ENCODE data around the gene OR4N5.

OR4N5 gene

DNA sequence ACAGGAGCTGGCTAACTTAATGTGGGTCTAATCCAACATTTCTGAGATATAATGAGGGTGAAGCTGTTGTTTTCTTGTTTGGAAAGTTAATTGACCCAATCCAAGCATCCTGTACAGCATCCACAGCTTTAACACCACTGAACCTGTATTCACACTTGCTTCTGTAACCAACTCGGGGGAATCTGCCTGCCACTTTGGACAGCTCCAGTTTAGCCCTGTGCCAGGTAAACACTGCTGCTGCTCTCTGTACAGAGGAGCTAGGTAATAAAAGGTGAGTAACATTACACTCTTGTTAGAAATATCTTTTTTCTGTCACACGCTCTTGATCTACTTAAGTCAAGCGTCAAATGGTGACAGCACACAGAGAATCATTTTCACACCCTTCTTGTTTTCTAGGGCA, 52.8 kb downstream of the OR4N5 start:
- no peaks in the 10 kb centered on the region for H3K9me3 ChIP-seq (replicated peaks; ENCODE audit: insufficient read depth, low read length)
- H3K9ac ChIP-seq (ENCODE audit: low read length) = no peak overlapping the region
- no peak overlapping the region for H3K4me2 ChIP-seq (ENCODE audit: low read depth, low read length)
- H4K20me1 ChIP-seq (ENCODE audit: insufficient read depth, low read length) = no peaks in the 10 kb centered on the region
- no peaks in the 10 kb centered on the region for H3K27me3 ChIP-seq (replicated peaks; ENCODE audit: insufficient read depth, low read length)
- H3K4me3 ChIP-seq (ENCODE audit: low read length) = no peak overlapping the region
- H3K27ac ChIP-seq (ENCODE audit: low read length) = no peak overlapping the region
- H3F3A ChIP-seq (ENCODE audit: insufficient read depth, low read length) = no peaks in the 10 kb centered on the region
- TF ChIP-seq EZH2phosphoT487 (IDR thresholded peaks at IDR 0.05; ENCODE audit: low read length) = no peak
- TF ChIP-seq EZH2 (optimal IDR thresholded peaks at IDR 0.05; ENCODE audit: low read depth, low read length) = no peak
- TF ChIP-seq, protein P1, sequence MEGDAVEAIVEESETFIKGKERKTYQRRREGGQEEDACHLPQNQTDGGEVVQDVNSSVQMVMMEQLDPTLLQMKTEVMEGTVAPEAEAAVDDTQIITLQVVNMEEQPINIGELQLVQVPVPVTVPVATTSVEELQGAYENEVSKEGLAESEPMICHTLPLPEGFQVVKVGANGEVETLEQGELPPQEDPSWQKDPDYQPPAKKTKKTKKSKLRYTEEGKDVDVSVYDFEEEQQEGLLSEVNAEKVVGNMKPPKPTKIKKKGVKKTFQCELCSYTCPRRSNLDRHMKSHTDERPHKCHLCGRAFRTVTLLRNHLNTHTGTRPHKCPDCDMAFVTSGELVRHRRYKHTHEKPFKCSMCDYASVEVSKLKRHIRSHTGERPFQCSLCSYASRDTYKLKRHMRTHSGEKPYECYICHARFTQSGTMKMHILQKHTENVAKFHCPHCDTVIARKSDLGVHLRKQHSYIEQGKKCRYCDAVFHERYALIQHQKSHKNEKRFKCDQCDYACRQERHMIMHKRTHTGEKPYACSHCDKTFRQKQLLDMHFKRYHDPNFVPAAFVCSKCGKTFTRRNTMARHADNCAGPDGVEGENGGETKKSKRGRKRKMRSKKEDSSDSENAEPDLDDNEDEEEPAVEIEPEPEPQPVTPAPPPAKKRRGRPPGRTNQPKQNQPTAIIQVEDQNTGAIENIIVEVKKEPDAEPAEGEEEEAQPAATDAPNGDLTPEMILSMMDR (IDR thresholded peaks at IDR 0.05; ENCODE audit: low read length) = no peak
- DNase-seq = no peak
- no peaks in the 10 kb centered on the region for H3K79me2 ChIP-seq (ENCODE audit: low read length)
- H2AFZ ChIP-seq (ENCODE audit: low read length) = no peak overlapping the region
- H3K36me3 ChIP-seq (replicated peaks; ENCODE audit: insufficient read depth, low read length) = no peaks in the 10 kb centered on the region
- no peaks in the 10 kb centered on the region for H3K4me1 ChIP-seq (ENCODE audit: low read length)
- H3K9me2 ChIP-seq (replicated peaks; ENCODE audit: insufficient read depth, low read length) = no peaks in the 10 kb centered on the region

DNA sequence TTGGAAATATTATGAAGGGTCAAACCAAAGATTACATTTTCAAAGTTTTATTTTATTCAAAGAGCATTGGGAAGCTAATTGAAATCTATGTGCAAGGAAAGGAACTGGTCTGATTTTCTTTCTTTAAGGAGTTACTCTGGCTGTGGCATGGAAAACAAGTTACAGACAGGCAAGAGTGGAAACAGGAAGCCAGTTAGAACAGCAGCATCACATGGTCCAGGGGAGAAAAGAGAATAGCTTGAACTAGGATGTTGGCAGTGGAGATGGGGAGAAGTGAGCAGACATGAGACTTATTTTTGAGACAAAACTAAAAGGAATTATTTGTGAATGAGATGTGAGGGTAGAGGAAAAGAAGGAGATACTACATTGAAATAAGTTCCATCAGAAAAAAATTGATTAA, 55.5 kb downstream of the OR4N5 start:
- H3K9me2 ChIP-seq (replicated peaks; ENCODE audit: insufficient read depth, low read length) = no peaks in the 10 kb centered on the region
- no peaks in the 10 kb centered on the region for H3K79me2 ChIP-seq (ENCODE audit: low read length)
- no peak overlapping the region for H3K4me3 ChIP-seq (ENCODE audit: low read length)
- no peak overlapping the region for H3K4me2 ChIP-seq (ENCODE audit: low read depth, low read length)
- H3F3A ChIP-seq (ENCODE audit: insufficient read depth, low read length) = no peaks in the 10 kb centered on the region
- H3K9me3 ChIP-seq (replicated peaks; ENCODE audit: insufficient read depth, low read length) = no peaks in the 10 kb centered on the region
- H3K36me3 ChIP-seq (replicated peaks; ENCODE audit: insufficient read depth, low read length) = no peaks in the 10 kb centered on the region
- no peaks in the 10 kb centered on the region for H3K27me3 ChIP-seq (replicated peaks; ENCODE audit: insufficient read depth, low read length)
- no peak overlapping the region for H3K9ac ChIP-seq (ENCODE audit: low read length)
- TF ChIP-seq, protein P1 (IDR thresholded peaks at IDR 0.05; ENCODE audit: low read length) = no peak
- TF ChIP-seq EZH2phosphoT487 (IDR thresholded peaks at IDR 0.05; ENCODE audit: low read length) = no peak
- no peak for TF ChIP-seq EZH2 (optimal IDR thresholded peaks at IDR 0.05; ENCODE audit: low read depth, low read length)
- no peaks in the 10 kb centered on the region for H3K4me1 ChIP-seq (ENCODE audit: low read length)
- H3K27ac ChIP-seq (ENCODE audit: low read length) = no peak overlapping the region
- DNase-seq = no peak
- no peaks in the 10 kb centered on the region for H4K20me1 ChIP-seq (ENCODE audit: insufficient read depth, low read length)
- H2AFZ ChIP-seq (ENCODE audit: low read length) = no peak overlapping the region
